ENCODE data around the gene DYNC2I2.
"Not testable (repeated sequence)": the region's sequence is repeated elsewhere in the genome, so short reads cannot be mapped to it uniquely, and the experiment has no call there.

- not testable (repeated sequence) for TF ChIP-seq CTCF, MAX (IDR thresholded peaks at IDR 0.05; ENCODE audit: low read depth, low read length)
These were observed 71.5 kb downstream of the DYNC2I2 start for GRCh38 chr9:128585155-128585554.
